Cardiac muscle cell (in vitro differentiated cells and primary cell): ENCODE data around the gene LPIN2. TPM values are rescaled to one million over a fixed set of nuclear protein-coding genes. Genes with fewer than 3 reads are reported as not detected.
A peak's percentile ranks its signal among the peaks of the same experiment; 100 is the strongest.

Experiments
- DNase-seq, 2 donors: peaks; one replicate each; pipeline versions ENCODE4 v3.0.0 to v3.0.0-alpha.2; 2010 to 2017; ENCODE audit warnings: low read depth in 1 of 2, low spot score in 1 of 2
- H3K27ac ChIP-seq: fragments of 200-600 bp; sonication (generic); 2 replicates; pipeline ENCODE4 v1.5.1; 2016
- H3K27me3 ChIP-seq: fragments of 200-600 bp; sonication (generic); 2 replicates; pipeline ENCODE4 v1.6.0; 2016; ENCODE audit warnings: control low read depth
- H3K36me3 ChIP-seq: fragments of 200-600 bp; sonication (generic); 2 replicates; pipeline ENCODE4 v1.5.1; 2016; ENCODE audit warnings: control low read depth
- H3K4me1 ChIP-seq: fragments of 200-600 bp; sonication (generic); 2 replicates; pipeline ENCODE4 v1.8.1; 2017; ENCODE audit warnings: low read depth, mild to moderate bottlenecking, mixed run types
- H3K4me3 ChIP-seq: fragments of 200-600 bp; sonication (generic); 2 replicates; pipeline ENCODE4 v1.5.1; 2016; ENCODE audit warnings: mild to moderate bottlenecking
- H3K9me3 ChIP-seq: fragments of 200-600 bp; sonication (generic); 2 replicates; pipeline ENCODE4 v1.5.1; 2017; ENCODE audit warnings: low read depth, mild to moderate bottlenecking, control low read depth
- polyA plus RNA-seq: library from polyadenylated mRNA; unstranded; fragments of >200 nt; fragmentation: Nextera tagmentation; extraction: Ambion mirVana; gene quantifications from 2 replicates; pipeline ENCODE4 v1.2.1, GENCODE V29; 2016
- total RNA-seq: library from RNA; depleted of rRNA; stranded (reverse); fragments of >200 nt; gene quantifications from 2 replicates; pipeline ENCODE4 v1.2.3, GENCODE V29; 2016
- TF ChIP-seq, protein P1 (sequence below): IDR thresholded peaks from 2 replicates; pipeline ENCODE4 v1.5.1; 2012; ENCODE audit warnings: low read depth, mild to moderate bottlenecking, low read length

Gene LPIN2
- total and polyA plus RNA-seq, 2 experiments from 2014 or later = 18.1 to 50.8 TPM

DNA sequence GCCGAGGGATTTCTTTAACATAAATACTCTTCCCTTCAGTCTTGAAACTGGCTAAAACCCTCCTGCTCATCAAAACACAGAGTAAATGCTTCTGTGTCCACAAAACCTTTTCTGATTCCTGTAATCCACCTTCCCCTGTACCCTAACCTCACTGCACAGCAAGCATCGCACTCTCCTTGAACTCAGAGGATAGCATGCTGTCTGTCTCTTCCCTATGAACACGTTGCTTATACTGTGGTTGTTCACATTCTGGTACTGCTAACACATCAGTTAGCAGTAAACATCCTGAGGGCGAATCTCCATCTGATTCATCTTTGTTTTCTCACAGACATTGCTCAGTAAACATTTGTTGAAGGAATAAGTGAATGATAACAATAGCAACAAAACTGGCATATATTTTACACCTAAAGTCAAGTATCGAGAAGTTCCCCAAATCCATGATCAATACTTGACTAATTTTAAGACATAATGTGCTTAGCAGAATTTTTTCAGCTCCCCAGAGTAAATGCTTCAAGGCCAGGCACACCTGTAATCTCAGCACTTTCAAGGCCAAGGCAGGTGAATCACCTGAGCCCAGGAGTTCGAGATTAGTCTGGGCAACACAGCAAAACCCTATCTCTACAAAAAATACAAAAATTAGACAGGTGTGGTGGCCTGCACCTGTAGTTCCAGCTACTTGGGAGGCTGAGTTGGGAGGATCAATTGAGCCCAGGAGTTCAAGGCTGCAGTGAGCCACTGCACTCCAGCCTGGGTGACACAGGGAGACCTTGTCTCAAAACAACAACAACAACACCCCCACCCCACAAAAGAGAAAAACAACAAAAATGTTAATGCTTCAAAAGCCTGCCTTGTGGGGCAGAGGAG is 45.6 kb upstream of the LPIN2 start:
- no peak overlapping the region for H3K27ac ChIP-seq
- H3K4me3 ChIP-seq = no peak overlapping the region
- no peak for DNase-seq
- H3K4me1 ChIP-seq = no peaks in the 10 kb centered on the region
- TF ChIP-seq, protein P1, sequence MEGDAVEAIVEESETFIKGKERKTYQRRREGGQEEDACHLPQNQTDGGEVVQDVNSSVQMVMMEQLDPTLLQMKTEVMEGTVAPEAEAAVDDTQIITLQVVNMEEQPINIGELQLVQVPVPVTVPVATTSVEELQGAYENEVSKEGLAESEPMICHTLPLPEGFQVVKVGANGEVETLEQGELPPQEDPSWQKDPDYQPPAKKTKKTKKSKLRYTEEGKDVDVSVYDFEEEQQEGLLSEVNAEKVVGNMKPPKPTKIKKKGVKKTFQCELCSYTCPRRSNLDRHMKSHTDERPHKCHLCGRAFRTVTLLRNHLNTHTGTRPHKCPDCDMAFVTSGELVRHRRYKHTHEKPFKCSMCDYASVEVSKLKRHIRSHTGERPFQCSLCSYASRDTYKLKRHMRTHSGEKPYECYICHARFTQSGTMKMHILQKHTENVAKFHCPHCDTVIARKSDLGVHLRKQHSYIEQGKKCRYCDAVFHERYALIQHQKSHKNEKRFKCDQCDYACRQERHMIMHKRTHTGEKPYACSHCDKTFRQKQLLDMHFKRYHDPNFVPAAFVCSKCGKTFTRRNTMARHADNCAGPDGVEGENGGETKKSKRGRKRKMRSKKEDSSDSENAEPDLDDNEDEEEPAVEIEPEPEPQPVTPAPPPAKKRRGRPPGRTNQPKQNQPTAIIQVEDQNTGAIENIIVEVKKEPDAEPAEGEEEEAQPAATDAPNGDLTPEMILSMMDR = no peak
- H3K36me3 ChIP-seq = no peaks in the 10 kb centered on the region
- H3K9me3 ChIP-seq = no peaks in the 10 kb centered on the region
- no peaks in the 10 kb centered on the region for H3K27me3 ChIP-seq

DNA sequence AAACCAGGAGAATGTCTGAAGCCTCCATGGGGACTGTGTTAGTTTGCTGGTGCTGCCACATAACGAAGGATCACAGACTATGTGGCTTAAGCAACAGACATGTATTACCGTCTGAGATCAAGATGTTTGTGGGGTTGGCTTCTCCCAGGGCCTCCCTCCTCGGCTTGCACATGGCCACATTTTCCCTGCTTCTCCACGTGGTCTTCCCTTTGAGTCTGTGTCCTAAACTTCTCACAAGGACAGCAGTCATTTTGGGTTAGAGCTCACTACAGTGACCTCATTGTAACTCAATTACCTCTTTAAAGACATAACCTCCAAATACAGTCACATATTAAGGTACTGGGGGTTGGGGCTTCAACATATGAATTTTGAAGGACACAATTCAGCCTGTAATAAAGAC is 44.6 kb upstream of the LPIN2 start:
- H3K27ac ChIP-seq = no peak overlapping the region
- TF ChIP-seq, protein P1 = no peak
- no peak overlapping the region for H3K4me3 ChIP-seq
- no peak for DNase-seq
- no peaks in the 10 kb centered on the region for H3K4me1 ChIP-seq
- no peaks in the 10 kb centered on the region for H3K36me3 ChIP-seq
- no peaks in the 10 kb centered on the region for H3K27me3 ChIP-seq
- no peaks in the 10 kb centered on the region for H3K9me3 ChIP-seq

DNA sequence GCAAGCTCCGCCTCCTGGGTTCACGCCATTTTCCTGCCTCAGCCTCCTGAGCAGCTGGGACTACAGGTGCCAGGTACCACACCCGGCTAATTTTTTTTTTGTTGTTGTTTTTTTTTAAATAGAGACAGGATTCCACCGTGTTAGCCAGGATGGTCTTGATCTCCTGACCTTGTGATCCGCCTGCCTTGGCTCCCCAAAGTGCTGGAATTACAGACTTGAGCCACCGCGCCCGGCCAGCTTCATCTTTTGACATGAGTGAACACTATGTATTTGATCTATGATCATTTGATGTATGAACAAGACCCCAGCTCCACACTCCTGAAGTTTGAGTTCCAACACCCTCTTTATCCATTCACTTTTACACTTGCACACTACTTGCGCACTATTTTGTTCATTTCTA is 43.4 kb upstream of the LPIN2 start:
- H3K4me1 ChIP-seq = no peaks in the 10 kb centered on the region
- no peaks in the 10 kb centered on the region for H3K36me3 ChIP-seq
- DNase-seq = no peak
- TF ChIP-seq, protein P1 = no peak
- H3K27ac ChIP-seq = no peak overlapping the region
- no peaks in the 10 kb centered on the region for H3K9me3 ChIP-seq
- no peaks in the 10 kb centered on the region for H3K27me3 ChIP-seq
- no peak overlapping the region for H3K4me3 ChIP-seq

DNA sequence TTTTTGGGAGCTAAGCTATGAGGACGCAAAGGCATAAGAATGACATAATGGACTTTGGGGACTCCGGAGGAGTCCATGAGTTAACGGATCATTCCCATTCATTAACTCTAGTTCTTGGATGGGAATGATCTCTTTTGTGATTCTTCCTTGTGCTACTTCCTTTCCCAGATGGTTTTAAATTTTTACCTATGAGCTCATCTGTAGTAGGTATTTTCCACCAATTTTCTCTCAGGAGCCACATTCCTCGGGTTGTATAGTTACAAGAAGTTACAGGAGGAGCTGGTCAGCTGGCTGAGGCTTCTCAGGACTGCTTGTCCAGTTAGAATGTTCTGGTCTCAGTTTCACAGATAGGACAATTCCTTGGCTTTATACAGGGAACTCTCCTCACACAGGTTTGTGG is 42.9 kb upstream of the LPIN2 start:
- no peak overlapping the region for H3K4me3 ChIP-seq
- no peak overlapping the region for H3K27ac ChIP-seq
- DNase-seq = no peak
- TF ChIP-seq, protein P1 = no peak
- no peaks in the 10 kb centered on the region for H3K36me3 ChIP-seq
- H3K4me1 ChIP-seq = no peaks in the 10 kb centered on the region
- H3K9me3 ChIP-seq = no peaks in the 10 kb centered on the region
- no peaks in the 10 kb centered on the region for H3K27me3 ChIP-seq

DNA sequence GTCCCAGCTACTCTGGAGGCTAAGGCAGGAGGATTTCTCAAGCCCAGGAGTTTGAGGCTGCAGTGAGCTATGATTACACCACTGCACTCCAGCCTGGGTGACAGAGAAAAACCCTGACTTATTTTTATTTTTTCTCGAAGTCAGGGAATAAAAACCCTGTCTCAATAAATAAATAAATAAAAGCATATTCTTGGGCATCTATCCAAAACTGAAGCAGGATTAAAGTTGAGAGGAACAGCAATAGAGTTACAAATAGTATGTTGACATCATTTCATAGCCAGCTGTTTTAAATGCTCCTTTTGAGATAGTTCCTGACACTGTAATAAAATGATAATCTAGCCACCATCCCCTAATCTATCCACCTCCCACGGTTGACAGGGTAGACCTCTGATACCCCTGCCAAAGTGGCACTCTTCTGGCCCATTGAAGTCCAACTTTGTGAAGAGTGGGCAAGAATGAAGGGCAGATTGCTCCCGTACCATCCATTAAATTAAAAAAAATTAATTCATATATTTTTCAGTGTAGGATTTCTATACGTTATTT is 42.3 kb upstream of the LPIN2 start:
- Histone ChIP-seq H3K9me3 (no peaks in the 10 kb centered on the region), H3K4me1 (no peaks in the 10 kb centered on the region), H3K4me3 (no peak overlapping the region), H3K27me3 (no peaks in the 10 kb centered on the region), H3K27ac (no peak overlapping the region), H3K36me3 (no peaks in the 10 kb centered on the region)
- peak in 1 of 2 donors; percentile 21 for DNase-seq
- TF ChIP-seq, protein P1 = no peak
